ENCODE results near the gene SCYGR7. TPM values are rescaled to one million over a fixed set of nuclear protein-coding genes. Genes with fewer than 3 reads are reported as not detected.
"Not testable (repeated sequence)": the region's sequence is repeated elsewhere in the genome, so short reads cannot be mapped to it uniquely, and the experiment has no call there.

The SCYGR7 gene
- total RNA-seq, 2 donors from 2014 or later = not detected

DNA sequence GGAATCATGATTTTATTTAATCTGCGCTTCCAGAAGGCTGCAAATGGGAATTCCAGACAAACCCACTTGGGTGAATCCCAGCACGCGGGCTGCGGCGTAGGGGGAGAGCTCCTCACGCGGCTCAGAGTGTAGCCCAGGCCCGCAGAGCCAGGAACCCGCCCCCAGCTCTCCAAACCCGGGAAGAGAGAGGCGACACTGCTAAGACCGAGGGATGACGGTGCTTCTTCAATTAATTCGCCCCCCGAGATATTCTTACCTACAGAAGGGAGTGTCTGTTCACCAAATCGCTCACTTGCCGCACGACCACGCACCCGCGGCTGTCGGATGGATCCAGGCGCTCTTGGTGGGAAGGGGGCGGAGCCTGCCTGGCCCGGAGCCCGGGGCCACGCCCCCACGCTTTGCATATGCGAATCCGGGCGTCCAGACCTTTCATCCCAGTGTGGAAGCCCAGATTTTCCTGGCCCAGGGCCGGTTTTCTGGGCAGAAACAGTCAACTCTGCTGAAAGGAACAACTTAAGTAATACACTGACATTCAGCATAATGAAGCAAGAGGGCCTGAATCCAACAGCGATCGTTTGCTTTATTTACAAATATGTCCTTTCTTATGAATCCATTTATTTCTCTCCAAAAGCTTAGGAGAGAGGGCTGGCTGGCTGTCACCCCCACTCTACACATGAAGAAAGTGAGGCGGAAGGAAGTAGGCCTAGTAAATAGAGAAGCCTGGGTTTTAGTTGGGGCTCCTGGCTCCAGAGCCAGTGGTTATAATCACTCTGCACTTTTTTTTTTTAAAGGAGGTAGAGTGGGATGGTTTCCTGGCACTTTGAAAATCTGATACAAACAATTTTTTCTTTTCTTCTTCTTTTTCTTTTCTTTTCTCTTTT is 10.2 kb upstream of the SCYGR7 start, which contains the start of gene SLC19A3:
Gene SLC19A3 (minus strand): TSS at position 342 of the 881 bp plus-strand sequence. CDS start 15,710 bp downstream, outside the sequence.
- peak within 1 kb of the TSS; percentile 64 for H3K4me3 Mint-ChIP-seq
- Histone ChIP-seq H3K4me1 (ENCODE audit: control insufficient read depth, insufficient read depth, low read length) (no peaks in the 10 kb centered on the region), H3K36me3 (ENCODE audit: control insufficient read depth, insufficient read depth, low read length) (no peaks in the 10 kb centered on the region), H3K9me3 (ENCODE audit: control insufficient read depth, low read length) (no peaks in the 10 kb centered on the region), H3K4me3 (ENCODE audit: low read length) (peak within 1 kb of the TSS; percentile 77), H3K9ac (ENCODE audit: extremely low read depth, low read length, poor library complexity, severe bottlenecking) (no peak within 1 kb of the TSS), H3K27ac (ENCODE audit: low read depth, low read length) (no peak within 1 kb of the TSS), H3K27me3 (ENCODE audit: control insufficient read depth, insufficient read depth, low read length, poor library complexity, severe bottlenecking) (peaks cover 18% of the 10 kb centered on the region)
- no peaks in the 10 kb centered on the region for H3K36me3 Mint-ChIP-seq (ENCODE audit: low read depth)
- peaks cover 7% of the 10 kb centered on the region for H3K4me1 Mint-ChIP-seq
- whole genome bisulfite sequencing, 2 experiments (ENCODE audit: insufficient coverage in 1 of 2, insufficient read length in 1 of 2) = 11 to 13% methylated on average over 16 to 35 of the region's 35 CpGs
- no peak within 1 kb of the TSS for H3K27ac Mint-ChIP-seq
- H3K9me3 Mint-ChIP-seq = no peaks in the 10 kb centered on the region
- TF ChIP-seq CTCF (conservative IDR thresholded peaks at IDR 0.05) = no peak
- H3K27me3 Mint-ChIP-seq (ENCODE audit: insufficient read depth) = peaks cover 22% of the 10 kb centered on the region
- DNase-seq = peak; percentile 95

- no peak overlapping the region for H3K27ac Mint-ChIP-seq
- no peaks in the 10 kb centered on the region for H3K9me3 ChIP-seq (ENCODE audit: control insufficient read depth, low read length)
- WGBS, 2 experiments (ENCODE audit: insufficient coverage in 1 of 2, insufficient read length in 1 of 2) = 91 to 100% methylated on average over 3 to 4 of the region's 4 CpGs
- no peaks in the 10 kb centered on the region for H3K36me3 Mint-ChIP-seq (ENCODE audit: low read depth)
- no peaks in the 10 kb centered on the region for H3K4me1 ChIP-seq (ENCODE audit: control insufficient read depth, insufficient read depth, low read length)
- DNase-seq = no peak
- no peak overlapping the region for H3K27ac ChIP-seq (ENCODE audit: low read depth, low read length)
- H3K9ac ChIP-seq (ENCODE audit: extremely low read depth, low read length, poor library complexity, severe bottlenecking) = no peak overlapping the region
- H3K4me1 Mint-ChIP-seq = peaks cover 7% of the 10 kb centered on the region
- H3K36me3 ChIP-seq (ENCODE audit: control insufficient read depth, insufficient read depth, low read length) = no peaks in the 10 kb centered on the region
- no peak for TF ChIP-seq CTCF (conservative IDR thresholded peaks at IDR 0.05)
- H3K4me3 Mint-ChIP-seq = no peak overlapping the region
- peaks cover 22% of the 10 kb centered on the region for H3K27me3 Mint-ChIP-seq (ENCODE audit: insufficient read depth)
- H3K9me3 Mint-ChIP-seq = no peaks in the 10 kb centered on the region
- H3K27me3 ChIP-seq (ENCODE audit: control insufficient read depth, insufficient read depth, low read length, poor library complexity, severe bottlenecking) = peaks cover 18% of the 10 kb centered on the region
- no peak overlapping the region for H3K4me3 ChIP-seq (ENCODE audit: low read length)
Observed at GRCh38 chr2:227719641-227720040, 8.5 kb upstream of the SCYGR7 start.

DNA sequence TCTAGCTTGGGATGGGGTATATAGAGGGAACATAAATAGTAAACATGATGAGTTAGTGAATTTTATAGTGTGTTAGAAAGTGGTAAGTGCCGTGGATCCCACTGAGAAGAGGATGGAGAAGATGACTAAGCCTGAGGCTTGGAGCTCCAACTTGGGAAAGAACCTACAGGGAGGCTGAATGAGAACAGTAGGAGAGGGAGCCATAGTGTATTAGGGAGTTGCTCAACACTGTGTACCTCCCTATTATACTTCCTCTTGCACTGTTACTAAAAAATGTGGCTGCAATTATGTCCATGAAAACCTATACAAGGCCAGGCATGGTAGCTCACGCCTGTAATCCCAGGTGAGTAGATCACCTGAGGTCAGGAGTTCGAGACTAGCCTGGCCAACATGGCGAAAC is 7.5 kb upstream of the SCYGR7 start:
- 93 to 98% methylated on average over 4 of the region's 4 CpGs for WGBS, 2 experiments (ENCODE audit: insufficient coverage in 1 of 2, insufficient read length in 1 of 2)
- Mint-ChIP-seq H3K27me3 (ENCODE audit: insufficient read depth) (peaks cover 22% of the 10 kb centered on the region), H3K27ac (no peak overlapping the region), H3K4me3 (no peak overlapping the region), H3K4me1 (peaks cover 7% of the 10 kb centered on the region), H3K9me3 (no peaks in the 10 kb centered on the region), H3K36me3 (ENCODE audit: low read depth) (no peaks in the 10 kb centered on the region)
- Histone ChIP-seq H3K4me1 (ENCODE audit: control insufficient read depth, insufficient read depth, low read length) (no peaks in the 10 kb centered on the region), H3K9ac (ENCODE audit: extremely low read depth, low read length, poor library complexity, severe bottlenecking) (no peak overlapping the region), H3K4me3 (ENCODE audit: low read length) (no peak overlapping the region), H3K27ac (ENCODE audit: low read depth, low read length) (no peak overlapping the region), H3K9me3 (ENCODE audit: control insufficient read depth, low read length) (no peaks in the 10 kb centered on the region), H3K27me3 (ENCODE audit: control insufficient read depth, insufficient read depth, low read length, poor library complexity, severe bottlenecking) (peaks cover 18% of the 10 kb centered on the region), H3K36me3 (ENCODE audit: control insufficient read depth, insufficient read depth, low read length) (no peaks in the 10 kb centered on the region)
- TF ChIP-seq CTCF (conservative IDR thresholded peaks at IDR 0.05) = no peak
- DNase-seq = no peak

- not testable (repeated sequence) for H3K4me3 Mint-ChIP-seq; H3K27ac Mint-ChIP-seq; H3K4me1 ChIP-seq (ENCODE audit: control insufficient read depth, insufficient read depth, low read length); H3K27ac ChIP-seq (ENCODE audit: low read depth, low read length); H3K36me3 ChIP-seq (ENCODE audit: control insufficient read depth, insufficient read depth, low read length); H3K27me3 ChIP-seq (ENCODE audit: control insufficient read depth, insufficient read depth, low read length, poor library complexity, severe bottlenecking); H3K9me3 Mint-ChIP-seq; H3K4me3 ChIP-seq (ENCODE audit: low read length); H3K36me3 Mint-ChIP-seq (ENCODE audit: low read depth); H3K9ac ChIP-seq (ENCODE audit: extremely low read depth, low read length, poor library complexity, severe bottlenecking); H3K4me1 Mint-ChIP-seq; H3K27me3 Mint-ChIP-seq (ENCODE audit: insufficient read depth); DNase-seq; H3K9me3 ChIP-seq (ENCODE audit: control insufficient read depth, low read length)
- 83 to 94% methylated on average over 4 to 7 of the region's 7 CpGs for WGBS, 2 experiments (ENCODE audit: insufficient coverage in 1 of 2, insufficient read length in 1 of 2)
Observed at GRCh38 chr2:227722821-227723220, 5.3 kb upstream of the SCYGR7 start.
